Ovary (tissue), 9 donors: ENCODE results near the gene NRXN3. TPM values are rescaled to one million over a fixed set of nuclear protein-coding genes. Genes with fewer than 3 reads are reported as not detected.

ENCODE experiments used
- DNase-seq, 5 donors: peaks; one replicate each; pipeline ENCODE4 v3.0.0-alpha.2; 2019 to 2020
- H3K27ac ChIP-seq, 2 donors: fragments of 200-600 bp; one replicate each; pipeline versions ENCODE4 v1.5.1 to v1.8.0; 2019 to 2022
- H3K27me3 ChIP-seq: fragments of 200-600 bp; one replicate; pipeline ENCODE4 v1.8.0; 2022
- H3K36me3 ChIP-seq: fragments of 200-600 bp; sonication (generic); one replicate; pipeline ENCODE4 v1.5.1; 2019
- H3K4me1 ChIP-seq: one replicate; pipeline ENCODE4 v1.8.1; 2013; ENCODE audit warnings: mild to moderate bottlenecking, moderate library complexity; ENCODE audit not compliant: insufficient read depth
- H3K4me3 ChIP-seq: fragments of 200-600 bp; sonication (generic); one replicate; pipeline ENCODE4 v1.5.1; 2017
- H3K9me3 ChIP-seq, 2 donors: fragments of 200-600 bp in 1 of 2; sonication (generic) in 1 of 2; one replicate each; pipeline versions ENCODE4 v1.5.1 to v1.8.1; 2013 to 2019; ENCODE audit warnings: mild to moderate bottlenecking in 1 of 2, moderate library complexity in 1 of 2
- EP300 ChIP-seq: sonication (generic); formaldehyde crosslinking; IDR thresholded peaks from one replicate; pipeline ENCODE4 v1.6.1; 2017; ENCODE audit warnings: antibody characterized with exemption
- POLR2A ChIP-seq: fragments of 450-650 bp; IDR thresholded peaks from one replicate; pipeline ENCODE4 v1.6.1; 2017; ENCODE audit warnings: antibody characterized with exemption, mild to moderate bottlenecking, moderate library complexity
- WGBS, 3 donors: extraction: QIAGEN DNeasy Blood & Tissue Kit in 1 of 3; methylation state at CpG; one replicate each; pipeline versions ENCODE4 v1.1.5 to v1.1.7; 2013 to 2017; 5-methylcytosine and 5-hydroxymethylcytosine counted together
- intact Hi-C, 4 donors: fragments of 100-400 bp; cut with DNase I; formaldehyde crosslinking; loops; one replicate each; pipeline versions ENCODE4 v1.11.0 to v1.15.1; 2022 to 2023
- polyA plus RNA-seq, 2 donors: library from polyadenylated mRNA; stranded (reverse); fragments of 200-250 nt in 1 of 2; fragments of 350-450 nt in 1 of 2; fragmentation: Illumina TruSeq in 1 of 2; extraction: RNeasy Lipid Tissue Mini Kit (QIAGEN cat#74804) in 1 of 2; gene quantifications; one replicate each; pipeline ENCODE4 v1.2.3, GENCODE V29; 2013 to 2014
- total RNA-seq, 7 donors: library from RNA; depleted of rRNA in 2 of 7; stranded (reverse); fragments of >200 nt in 2 of 7; fragmentation: NEBNext Ultra II Directional in 3 of 7; extraction: Animal tissue kit (Norgen Biotek cat#: 25700) in 3 of 7; gene quantifications; one replicate each; pipeline versions ENCODE4 v1.1.0 to v1.2.4, GENCODE V29; 2016 to 2023
- TF ChIP-seq, protein P1 (sequence below), 3 donors: fragments of 450-650 bp in 2 of 3; fragments of 200-600 bp in 1 of 3; IDR thresholded peaks; one replicate each; pipeline versions ENCODE4 v1.5.1 to v1.8.0; 2016 to 2022; ENCODE audit warnings: antibody characterized with exemption in 3 of 3, mild to moderate bottlenecking in 1 of 3
- donor health status: DM: no; HTN: no; CAD: no; lungs with moderate emphysema.
- donor health status: DM: no; HTN: no; CAD: no.
- donor health status: Bipolar disorder and iron deficiency.
- donor health status: DM: yes; HTN: yes; CAD: no.
- donor health status: DM: no; HTN: no; CAD: no.
- donor health status: DM: yes; HTN: yes; CAD: no.

Gene NRXN3
- total and polyA plus RNA-seq, 9 donors, result 0.28 to 6.2 (median 0.82) TPM

DNA sequence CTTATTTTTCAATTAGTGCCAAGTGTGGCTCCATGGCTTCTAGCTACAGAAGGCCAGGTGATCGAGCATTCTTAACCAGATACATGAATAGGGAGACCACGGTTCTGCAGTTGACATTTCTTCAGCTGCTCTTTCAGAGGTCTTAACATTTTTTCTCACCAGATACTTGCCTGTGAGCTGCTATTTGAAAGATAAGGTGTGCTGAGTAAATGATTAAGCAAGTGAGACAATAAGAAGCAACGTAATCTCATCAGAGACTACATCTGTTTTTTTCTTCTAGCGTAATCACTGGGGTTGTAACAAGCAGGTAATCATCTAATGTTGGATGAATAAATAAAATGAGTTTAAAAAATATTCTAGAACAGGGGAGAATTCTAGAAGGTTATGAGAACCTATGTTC lies 1128.2 kb downstream of the NRXN3 start:
- WGBS, 3 donors, result 80 to 88% (median 81%) methylated on average over 4 of the region's 4 CpGs
- H3K27ac ChIP-seq, result no peak overlapping the region
- no peak overlapping the region for H3K4me3 ChIP-seq
- DNase-seq, result no peak
- H3K36me3 ChIP-seq, result no peaks in the 10 kb centered on the region
- no peaks in the 10 kb centered on the region for H3K4me1 ChIP-seq
- H3K27me3 ChIP-seq, result no peaks in the 10 kb centered on the region
- no peaks in the 10 kb centered on the region for H3K9me3 ChIP-seq
- TF ChIP-seq, protein P1, sequence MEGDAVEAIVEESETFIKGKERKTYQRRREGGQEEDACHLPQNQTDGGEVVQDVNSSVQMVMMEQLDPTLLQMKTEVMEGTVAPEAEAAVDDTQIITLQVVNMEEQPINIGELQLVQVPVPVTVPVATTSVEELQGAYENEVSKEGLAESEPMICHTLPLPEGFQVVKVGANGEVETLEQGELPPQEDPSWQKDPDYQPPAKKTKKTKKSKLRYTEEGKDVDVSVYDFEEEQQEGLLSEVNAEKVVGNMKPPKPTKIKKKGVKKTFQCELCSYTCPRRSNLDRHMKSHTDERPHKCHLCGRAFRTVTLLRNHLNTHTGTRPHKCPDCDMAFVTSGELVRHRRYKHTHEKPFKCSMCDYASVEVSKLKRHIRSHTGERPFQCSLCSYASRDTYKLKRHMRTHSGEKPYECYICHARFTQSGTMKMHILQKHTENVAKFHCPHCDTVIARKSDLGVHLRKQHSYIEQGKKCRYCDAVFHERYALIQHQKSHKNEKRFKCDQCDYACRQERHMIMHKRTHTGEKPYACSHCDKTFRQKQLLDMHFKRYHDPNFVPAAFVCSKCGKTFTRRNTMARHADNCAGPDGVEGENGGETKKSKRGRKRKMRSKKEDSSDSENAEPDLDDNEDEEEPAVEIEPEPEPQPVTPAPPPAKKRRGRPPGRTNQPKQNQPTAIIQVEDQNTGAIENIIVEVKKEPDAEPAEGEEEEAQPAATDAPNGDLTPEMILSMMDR (IDR thresholded peaks at IDR 0.05), result no peak
- TF ChIP-seq EP300 (no peak), POLR2A (no peak)
- intact Hi-C loops, result no loop called here

DNA sequence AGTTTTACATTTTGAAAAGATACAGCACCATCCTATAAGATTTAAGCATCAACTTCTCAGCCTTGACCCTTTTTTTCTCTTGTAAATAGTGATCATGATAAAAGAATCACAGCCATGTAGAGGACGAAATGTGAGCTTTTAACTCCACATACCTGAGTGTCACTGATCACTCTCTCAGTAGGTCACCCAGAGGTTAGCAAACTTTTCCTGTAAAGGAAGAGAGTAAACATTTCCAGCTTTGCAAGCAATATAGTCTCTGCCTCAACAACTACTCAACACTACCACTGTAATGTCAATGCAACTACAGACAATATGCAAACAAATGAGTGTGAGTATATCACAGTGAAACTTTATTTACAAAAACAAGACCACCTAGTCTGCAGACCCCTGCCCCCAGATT lies 1129.0 kb downstream of the NRXN3 start:
- Histone ChIP-seq H3K27me3 (no peaks in the 10 kb centered on the region), H3K9me3 (no peaks in the 10 kb centered on the region), H3K4me1 (no peaks in the 10 kb centered on the region), H3K36me3 (no peaks in the 10 kb centered on the region), H3K27ac (no peak overlapping the region), H3K4me3 (no peak overlapping the region)
- TF ChIP-seq, protein P1 (IDR thresholded peaks at IDR 0.05), result no peak
- TF ChIP-seq POLR2A, result no peak
- no peak for TF ChIP-seq EP300
- intact Hi-C loops, result no loop called here
- no peak for DNase-seq
- 73 to 81% (median 76%) methylated on average over 1 of the region's 1 CpG for WGBS, 3 donors

DNA sequence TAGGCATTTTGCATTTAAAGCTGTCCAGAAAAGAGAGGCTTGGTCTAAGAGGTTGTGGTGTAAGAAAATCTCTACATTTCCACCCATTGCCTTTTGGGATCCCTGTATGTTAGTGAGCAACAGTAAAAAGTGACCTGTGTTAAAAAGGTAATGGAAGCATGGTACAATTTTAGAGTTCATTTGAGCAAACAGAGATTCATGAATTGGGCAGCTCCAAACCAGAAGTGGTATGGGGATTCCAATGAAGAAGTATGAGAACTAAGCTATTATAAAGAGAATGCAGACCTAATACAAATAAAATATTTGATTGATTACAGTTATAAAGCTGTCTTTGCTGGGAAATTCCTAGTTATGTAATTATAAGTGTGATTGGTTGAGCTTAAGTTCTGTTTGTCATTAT lies 1134.1 kb downstream of the NRXN3 start:
- H3K36me3 ChIP-seq, result no peaks in the 10 kb centered on the region
- intact Hi-C loops, result no loop called here
- no peaks in the 10 kb centered on the region for H3K4me1 ChIP-seq
- DNase-seq, result no peak
- H3K9me3 ChIP-seq, result no peaks in the 10 kb centered on the region
- no peak overlapping the region for H3K4me3 ChIP-seq
- no peaks in the 10 kb centered on the region for H3K27me3 ChIP-seq
- TF ChIP-seq, protein P1 (IDR thresholded peaks at IDR 0.05), result no peak
- TF ChIP-seq EP300, result no peak
- no peak for TF ChIP-seq POLR2A
- no peak overlapping the region for H3K27ac ChIP-seq

DNA sequence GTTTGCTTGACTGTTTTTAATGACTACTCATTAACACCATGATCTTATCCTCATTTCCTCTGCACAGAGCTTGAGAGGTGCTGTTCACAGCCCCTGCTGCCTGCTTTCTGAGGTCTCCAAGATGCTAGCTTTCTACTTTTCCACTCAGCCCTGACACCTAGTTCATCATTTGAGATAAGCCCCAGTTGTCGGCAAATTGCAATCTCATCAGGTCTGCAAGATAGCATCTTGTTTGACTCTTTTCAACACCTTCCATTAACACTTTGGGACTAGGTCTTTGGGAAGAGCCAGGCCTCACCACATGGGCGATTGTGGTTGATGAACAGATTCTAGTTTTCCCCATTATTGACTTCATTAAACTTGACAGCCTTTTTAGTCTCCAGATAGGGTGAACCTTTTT lies 1136.4 kb downstream of the NRXN3 start:
- WGBS, 3 donors, result 36 to 55% (median 41%) methylated on average over 2 of the region's 2 CpGs
- Histone ChIP-seq H3K4me3 (no peak overlapping the region), H3K27me3 (no peaks in the 10 kb centered on the region), H3K36me3 (no peaks in the 10 kb centered on the region), H3K9me3 (no peaks in the 10 kb centered on the region), H3K4me1 (no peaks in the 10 kb centered on the region), H3K27ac (no peak overlapping the region)
- intact Hi-C loops, result no loop called here
- no peak for DNase-seq
- TF ChIP-seq EP300, result no peak
- TF ChIP-seq POLR2A, result no peak
- TF ChIP-seq, protein P1 (IDR thresholded peaks at IDR 0.05), result no peak

DNA sequence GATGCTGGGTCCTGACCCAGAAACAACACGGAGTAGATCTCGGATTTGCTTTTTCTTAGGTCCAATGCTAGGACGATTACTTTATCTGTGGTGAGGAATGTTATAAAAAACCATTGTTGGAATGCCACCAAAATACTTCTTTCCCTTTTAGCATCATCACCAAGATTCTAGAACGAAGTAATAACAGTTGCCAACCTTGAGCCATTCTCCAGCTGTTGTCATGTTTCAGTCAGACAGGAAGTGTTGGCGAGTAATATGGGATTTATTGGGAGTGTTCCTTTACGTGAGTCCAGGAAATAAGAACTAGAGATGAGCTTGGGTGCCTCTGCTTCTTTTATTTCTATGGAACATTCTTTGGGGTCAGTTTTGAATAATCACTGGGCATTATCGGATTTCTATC lies 1148.2 kb downstream of the NRXN3 start:
- Histone ChIP-seq H3K4me3 (no peak overlapping the region), H3K27me3 (no peaks in the 10 kb centered on the region), H3K9me3 (no peaks in the 10 kb centered on the region), H3K36me3 (no peaks in the 10 kb centered on the region), H3K27ac (no peak overlapping the region), H3K4me1 (no peaks in the 10 kb centered on the region)
- intact Hi-C loops, result no loop called here
- no peak for DNase-seq
- TF ChIP-seq EP300 (no peak), POLR2A (no peak)
- WGBS, 3 donors, result 14 to 20% (median 14%) methylated on average over 7 of the region's 7 CpGs
